ENCODE measurements around the gene TNFAIP1.

Gene TNFAIP1

DNA sequence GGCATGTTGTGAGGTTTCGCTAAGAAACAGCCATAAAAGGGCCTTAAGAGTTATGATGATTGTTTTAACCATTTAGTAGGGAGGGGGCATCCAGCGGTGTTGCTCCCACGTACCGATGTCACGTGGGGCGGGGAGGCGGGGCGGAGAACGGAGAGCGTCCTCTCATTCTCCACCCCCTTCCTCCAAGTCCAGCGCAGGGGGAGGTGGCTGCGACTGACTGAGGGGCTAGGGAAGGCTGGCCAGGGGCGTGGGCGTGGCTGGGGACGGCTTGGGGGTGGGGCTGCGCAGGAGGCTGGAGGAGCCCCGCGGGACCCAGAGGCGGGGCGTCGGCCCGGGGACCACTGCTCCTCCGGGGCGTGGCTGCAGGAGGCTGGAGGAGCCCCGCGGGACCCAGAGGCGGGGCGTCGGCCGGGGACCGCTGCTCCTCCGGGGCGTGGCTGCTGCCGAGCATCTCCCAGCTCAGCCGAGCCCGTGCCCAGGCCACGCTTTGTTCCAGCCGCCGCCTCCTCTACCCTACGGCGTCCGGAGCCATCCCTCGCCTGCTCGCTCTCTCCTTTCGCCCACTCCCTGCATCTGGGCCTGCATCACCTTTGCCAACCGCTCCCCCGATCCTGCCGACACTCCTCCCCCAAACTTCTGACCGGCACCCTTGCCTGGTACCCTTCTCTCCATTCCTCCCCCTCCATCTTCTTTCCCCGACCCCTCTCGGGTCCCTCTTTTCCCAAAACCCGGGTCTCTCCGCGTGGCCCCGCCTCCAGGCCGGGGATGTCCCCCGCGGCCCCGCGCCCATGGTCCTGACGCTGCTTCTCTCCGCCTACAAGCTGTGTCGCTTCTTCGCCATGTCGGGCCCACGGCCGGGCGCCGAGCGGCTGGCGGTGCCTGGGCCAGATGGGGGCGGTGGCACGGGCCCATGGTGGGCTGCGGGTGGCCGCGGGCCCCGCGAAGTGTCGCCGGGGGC is 36.0 kb downstream of the TNFAIP1 start, which contains the start of gene SARM1:
Gene SARM1, plus strand, starts transcription at position 450 of the 958 bp plus-strand sequence. Its CDS starts 339 bp downstream, at position 789.
- peak; percentile 60 for DNase-seq (ENCODE audit: low read depth)

DNA sequence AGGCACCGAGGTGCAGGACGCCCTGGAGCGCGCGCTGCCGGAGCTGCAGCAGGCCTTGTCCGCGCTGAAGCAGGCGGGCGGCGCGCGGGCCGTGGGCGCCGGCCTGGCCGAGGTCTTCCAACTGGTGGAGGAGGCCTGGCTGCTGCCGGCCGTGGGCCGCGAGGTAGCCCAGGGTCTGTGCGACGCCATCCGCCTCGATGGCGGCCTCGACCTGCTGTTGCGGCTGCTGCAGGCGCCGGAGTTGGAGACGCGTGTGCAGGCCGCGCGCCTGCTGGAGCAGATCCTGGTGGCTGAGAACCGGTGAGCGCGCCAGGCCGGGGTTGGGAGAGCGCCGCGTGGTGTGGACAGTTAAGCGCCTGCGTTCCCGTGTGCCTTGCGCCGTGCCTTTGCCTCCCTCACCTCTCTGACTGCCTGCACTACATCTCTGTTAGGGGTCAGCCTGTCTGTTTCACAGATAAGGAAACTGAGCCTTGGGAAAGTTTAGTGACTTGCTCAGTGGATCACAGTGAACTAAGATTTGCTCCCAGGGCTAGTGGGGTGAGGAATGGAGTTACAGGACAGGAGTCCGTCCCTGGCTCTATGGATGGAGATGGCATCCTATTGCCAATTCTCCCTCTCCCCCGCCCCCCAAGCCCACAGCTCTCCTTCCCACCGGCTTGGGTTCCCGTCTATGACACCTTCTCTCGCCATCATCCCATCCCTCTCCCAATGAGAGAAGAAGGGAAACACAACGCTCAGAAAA is 36.8 kb downstream of the TNFAIP1 start:
- DNase-seq (ENCODE audit: low read depth) = no peak

DNA sequence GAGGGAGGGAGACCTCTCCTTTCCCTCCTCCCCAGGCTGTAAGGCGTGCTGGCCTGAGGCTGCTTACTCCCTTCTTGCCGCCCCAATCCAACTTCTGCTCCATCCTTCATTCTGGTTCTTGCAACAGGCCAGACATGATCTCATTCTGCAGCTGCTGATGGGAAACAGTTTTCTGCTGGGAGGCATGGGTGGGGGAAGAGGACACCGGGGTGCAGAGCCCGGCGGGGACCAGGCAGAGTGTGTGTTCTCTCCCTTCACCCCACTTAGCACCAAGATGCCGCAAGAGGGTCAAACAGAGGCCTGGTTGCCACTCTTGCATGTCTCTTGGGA is 37.3 kb downstream of the TNFAIP1 start:
- no peak for DNase-seq (ENCODE audit: low read depth)

DNA sequence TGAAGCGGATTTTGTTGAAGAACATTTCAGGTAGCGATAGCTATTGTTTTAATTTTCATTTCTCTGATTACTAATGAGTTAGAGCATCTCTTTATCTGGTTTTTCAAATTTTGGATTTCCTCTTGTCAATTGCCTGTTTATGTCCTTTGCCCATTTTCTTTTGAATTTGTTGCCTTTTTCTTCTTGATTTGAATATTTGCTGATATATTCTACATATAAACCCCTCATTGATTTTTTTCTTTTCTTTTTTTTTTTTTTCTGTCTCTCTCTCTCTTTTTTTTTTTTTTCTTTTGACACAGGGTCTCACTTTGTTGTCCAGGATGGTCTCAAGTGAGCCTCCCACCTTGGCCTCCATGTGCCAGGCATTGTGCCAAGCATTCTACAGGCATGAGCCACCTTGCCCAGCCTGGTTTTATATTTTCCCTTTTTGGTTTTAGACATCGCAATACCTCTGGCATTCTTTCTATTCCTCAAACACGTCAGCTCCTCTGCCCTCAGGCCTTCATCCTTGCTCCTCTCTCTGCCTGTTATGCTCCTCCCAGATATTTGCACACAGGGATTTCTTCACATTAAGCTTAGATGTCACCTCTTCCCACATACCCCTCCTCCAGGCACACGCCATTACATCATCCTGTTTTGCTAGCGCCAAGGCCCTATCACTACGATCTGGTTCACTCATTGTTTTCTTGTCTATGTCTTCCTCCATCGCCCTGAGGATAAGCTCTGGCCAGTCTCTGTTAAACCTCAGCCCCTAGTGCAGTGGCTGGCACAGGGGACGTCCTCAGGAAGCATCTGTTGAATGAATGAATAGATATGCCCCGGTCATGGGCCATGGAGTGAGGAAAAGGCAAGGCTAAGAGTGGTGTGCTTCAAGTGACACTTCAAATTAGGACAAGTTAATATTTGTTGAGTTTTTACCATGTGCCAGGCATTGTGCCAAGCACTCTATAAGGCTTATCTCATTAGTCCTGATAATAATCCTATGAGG is 44.5 kb downstream of the TNFAIP1 start:
- no peak for DNase-seq (ENCODE audit: low read depth)

DNA sequence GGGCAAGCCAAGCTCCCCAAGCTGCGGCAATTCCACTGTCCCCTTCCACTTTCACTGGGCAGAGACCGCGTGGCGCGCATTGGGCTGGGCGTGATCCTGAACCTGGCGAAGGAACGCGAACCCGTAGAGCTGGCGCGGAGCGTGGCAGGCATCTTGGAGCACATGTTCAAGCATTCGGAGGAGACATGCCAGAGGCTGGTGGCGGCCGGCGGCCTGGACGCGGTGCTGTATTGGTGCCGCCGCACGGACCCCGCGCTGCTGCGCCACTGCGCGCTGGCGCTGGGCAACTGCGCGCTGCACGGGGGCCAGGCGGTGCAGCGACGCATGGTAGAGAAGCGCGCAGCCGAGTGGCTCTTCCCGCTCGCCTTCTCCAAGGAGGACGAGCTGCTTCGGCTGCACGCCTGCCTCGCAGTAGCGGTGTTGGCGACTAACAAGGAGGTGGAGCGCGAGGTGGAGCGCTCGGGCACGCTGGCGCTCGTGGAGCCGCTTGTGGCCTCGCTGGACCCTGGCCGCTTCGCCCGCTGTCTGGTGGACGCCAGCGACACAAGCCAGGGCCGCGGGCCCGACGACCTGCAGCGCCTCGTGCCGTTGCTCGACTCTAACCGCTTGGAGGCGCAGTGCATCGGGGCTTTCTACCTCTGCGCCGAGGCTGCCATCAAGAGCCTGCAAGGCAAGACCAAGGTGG is 45.7 kb downstream of the TNFAIP1 start:
- no peak for DNase-seq (ENCODE audit: low read depth)

DNA sequence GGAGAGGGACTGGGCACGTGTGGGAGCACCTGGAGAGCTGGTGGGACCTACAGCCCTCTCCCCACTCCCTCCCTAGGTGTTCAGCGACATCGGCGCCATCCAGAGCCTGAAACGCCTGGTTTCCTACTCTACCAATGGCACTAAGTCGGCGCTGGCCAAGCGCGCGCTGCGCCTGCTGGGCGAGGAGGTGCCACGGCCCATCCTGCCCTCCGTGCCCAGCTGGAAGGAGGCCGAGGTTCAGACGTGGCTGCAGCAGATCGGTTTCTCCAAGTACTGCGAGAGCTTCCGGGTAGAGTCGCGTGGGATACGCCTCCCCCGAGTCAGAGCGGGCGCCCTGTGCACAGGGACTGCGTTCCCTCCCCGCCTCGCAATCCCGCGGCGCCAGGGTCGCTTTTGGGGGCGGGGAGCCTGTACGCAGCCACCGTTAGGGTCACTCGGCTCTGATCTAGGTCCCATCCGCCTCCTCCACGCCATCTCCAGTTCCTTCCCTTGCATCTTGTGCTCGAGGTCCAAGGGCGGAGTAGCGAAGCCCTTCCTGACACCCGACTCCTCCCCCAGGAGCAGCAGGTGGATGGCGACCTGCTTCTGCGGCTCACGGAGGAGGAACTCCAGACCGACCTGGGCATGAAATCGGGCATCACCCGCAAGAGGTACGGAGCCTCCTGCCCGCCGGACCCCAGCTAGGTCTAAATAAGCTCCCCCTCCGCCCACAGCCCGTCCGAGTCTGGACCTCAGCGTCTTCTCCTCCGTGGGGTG is 48.9 kb downstream of the TNFAIP1 start:
- peak; percentile 30 for DNase-seq (ENCODE audit: low read depth)

DNA sequence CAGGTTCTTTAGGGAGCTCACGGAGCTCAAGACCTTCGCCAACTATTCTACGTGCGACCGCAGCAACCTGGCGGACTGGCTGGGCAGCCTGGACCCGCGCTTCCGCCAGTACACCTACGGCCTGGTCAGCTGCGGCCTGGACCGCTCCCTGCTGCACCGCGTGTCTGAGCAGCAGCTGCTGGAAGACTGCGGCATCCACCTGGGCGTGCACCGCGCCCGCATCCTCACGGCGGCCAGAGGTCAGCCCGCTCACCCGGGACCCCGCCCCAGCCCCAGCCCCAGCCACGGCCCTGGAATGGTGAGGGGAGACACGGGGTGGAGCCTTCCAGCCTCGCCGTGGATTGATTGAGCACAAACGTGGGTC is 49.5 kb downstream of the TNFAIP1 start:
- no peak for DNase-seq (ENCODE audit: low read depth)

DNA sequence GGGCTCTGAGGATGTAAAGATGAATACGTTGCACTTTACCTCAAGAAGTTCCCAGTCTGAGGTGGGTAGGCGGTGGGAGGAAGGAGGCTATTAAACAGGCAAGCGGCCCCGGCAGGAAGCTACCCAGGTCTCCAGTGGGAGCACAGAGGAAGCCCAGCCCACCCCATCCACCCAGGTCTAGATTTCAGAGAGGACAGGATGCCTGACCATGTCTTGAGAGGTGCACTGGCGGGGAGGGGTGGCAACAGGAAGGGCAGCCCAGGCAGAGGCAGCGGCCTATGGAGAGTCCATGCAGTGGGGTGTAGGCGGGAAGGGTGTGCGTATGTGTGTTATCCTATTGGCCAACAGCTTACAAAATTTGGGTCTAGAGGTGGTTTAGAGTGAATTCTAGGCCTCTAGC is 49.8 kb downstream of the TNFAIP1 start:
- no peak for DNase-seq (ENCODE audit: low read depth)

DNA sequence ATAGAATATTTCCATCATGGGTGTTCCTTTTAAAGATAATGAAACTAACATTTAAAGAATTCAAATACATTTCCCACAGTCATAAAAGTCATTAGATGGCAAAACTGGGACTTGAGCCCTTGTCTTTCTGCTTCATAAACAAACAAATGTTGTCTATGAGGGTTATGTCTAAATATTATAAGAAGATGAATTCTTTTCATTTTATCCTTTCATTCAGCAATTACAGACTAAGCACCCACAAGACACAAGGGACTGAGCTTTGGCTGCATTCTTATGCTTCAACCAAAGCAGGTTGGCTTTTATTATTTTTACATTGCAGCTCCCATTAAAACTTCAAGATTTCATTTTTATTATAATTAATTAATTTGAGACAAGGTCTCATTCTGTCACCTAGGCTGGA is 50.8 kb downstream of the TNFAIP1 start:
- DNase-seq (ENCODE audit: low read depth) = no peak

DNA sequence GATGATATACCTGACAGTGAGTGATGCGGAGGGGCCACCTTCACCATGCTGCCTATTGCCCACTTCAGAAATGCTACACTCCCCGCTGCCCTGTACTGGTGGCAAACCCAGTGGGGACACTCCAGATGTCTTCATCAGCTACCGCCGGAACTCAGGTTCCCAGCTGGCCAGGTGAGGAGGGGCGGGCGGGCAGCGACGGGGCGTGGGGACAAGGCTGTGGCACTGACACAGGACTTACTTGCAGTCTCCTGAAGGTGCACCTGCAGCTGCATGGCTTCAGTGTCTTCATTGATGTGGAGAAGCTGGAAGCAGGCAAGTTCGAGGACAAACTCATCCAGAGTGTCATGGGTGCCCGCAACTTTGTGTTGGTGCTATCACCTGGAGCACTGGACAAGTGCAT is 52.5 kb downstream of the TNFAIP1 start:
- no peak for DNase-seq (ENCODE audit: low read depth)

DNA sequence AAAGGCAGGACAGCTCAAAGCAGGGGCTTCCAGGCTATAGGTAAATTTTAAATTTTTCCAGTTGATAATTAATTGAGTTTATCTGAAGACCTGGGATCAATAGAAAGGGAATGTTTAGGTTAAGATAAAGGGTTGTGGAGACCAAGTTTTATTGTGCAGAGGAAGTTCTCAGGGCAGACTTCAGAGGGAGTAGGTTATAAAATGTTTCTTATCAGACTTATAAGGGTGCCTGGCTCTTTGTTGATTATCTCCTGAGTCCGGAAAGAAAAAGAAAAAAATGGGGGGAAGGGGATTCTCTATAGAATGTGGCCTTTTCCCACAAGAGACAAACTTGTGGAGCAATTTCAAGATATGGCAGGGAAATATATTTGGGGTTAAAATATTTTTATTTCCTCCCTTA is 54.6 kb downstream of the TNFAIP1 start:
- DNase-seq (ENCODE audit: low read depth) = no peak

DNA sequence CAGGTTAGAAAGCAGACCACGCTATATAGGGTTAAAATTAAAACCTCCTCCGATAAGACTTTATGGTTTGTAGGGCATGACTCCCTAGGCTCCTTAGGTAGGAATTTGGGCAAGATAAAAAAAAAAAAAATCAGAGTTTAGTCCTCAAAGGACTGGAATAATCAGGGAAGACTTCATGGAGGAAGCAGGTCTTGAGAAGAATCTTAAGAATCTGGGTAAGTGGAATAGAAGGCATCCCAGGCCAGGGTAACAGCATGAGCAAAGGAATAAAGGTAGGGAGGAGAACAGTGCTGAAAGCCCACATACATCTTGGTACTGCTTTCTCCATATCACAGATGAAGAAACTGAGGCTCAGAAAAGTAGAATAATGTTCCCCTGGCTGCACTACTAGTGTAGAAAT is 55.0 kb downstream of the TNFAIP1 start:
- no peak for DNase-seq (ENCODE audit: low read depth)

DNA sequence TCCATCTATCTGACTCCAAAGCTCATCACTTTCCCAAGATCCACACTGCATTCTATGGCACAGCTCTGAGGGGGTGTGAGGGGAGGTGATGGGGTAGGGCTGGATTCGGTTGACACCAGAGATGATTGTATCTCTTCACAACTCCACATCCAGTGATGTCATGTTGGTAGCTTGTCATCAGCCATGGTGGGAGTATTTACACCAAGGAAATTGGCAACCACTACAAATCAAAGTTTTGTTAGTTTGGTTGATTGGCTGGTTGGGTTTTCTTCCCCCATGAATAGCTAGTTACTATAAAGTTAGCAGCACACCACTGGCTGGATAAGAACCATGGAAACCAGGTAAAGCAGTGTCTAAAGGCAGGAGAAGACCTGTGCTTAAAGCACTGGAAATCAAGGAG is 55.4 kb downstream of the TNFAIP1 start:
- DNase-seq (ENCODE audit: low read depth) = no peak

DNA sequence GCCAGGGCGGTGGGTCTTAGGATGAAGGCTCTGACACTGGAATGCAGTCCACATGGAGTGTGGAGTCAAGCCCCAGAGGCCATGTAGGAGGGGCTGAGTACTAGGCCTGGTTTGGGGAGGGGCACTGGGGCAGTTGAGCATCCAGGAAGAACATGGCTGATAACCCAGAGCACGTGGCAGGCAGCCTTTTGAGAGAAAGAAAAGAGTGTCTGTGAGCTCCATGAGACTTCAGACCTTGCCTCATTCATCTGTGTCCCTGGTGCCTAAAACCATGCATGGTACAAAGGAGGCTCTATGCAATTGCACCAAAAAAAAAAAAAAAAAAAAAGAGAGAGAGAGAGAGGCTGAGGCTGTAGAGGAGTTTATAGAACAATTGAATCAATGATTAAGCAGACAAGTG is 55.8 kb downstream of the TNFAIP1 start:
- no peak for DNase-seq (ENCODE audit: low read depth)

DNA sequence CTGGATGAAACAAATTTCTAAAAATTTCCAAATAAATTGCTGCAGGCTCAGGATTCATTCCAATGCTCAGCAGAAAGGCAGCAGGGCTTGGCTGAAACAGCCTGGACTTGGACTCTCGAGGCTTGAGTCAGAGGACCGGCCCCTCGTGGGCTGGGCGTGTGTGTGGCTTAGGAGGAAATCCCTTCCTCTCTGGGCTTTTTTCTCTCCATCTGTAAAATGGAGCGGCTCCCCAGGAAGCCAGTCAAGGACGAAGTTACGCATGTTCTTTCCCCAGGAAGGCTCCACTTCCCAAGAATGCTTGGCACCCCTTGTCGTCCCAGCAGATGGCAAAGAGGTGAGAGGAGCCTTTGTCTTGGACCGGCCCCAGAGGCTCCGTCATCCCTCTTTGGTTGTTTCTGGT is 56.9 kb downstream of the TNFAIP1 start:
- DNase-seq (ENCODE audit: low read depth) = no peak

DNA sequence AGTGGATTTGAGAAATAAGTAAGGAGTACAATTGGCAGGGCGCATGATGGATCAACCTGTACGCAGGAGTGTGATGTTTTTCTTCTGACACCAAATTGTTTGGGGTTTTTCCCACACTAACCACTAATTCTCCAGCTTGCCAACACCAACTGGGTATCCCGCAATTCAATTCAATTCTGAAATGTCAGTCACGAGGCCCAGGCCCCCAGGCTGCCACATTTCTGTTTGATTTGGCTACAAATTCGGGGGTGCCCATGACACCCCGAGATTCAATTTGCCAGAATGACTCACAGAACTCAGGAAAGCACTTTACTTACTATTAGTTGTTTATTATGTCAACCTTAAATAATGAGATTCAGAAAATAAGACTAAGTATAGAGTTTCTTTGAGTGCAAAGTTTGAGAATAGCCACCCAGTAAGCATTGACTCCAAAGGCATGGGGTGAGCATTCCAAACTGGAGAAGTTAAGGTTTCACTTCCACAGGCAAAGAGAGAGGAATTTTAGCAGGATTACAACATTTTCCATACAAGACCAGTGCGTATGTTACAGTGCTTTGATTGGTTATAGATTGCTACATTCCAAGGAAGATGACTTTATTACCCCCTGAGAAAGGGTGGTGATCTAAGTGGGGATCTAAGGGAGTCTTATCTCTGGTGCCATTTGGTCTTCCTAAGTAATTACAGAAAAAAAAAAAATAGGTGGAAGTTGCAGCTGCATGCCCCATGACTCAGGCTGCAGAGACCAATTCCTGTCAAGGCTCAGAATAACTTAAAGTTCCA is 59.0 kb downstream of the TNFAIP1 start:
- DNase-seq (ENCODE audit: low read depth) = no peak

DNA sequence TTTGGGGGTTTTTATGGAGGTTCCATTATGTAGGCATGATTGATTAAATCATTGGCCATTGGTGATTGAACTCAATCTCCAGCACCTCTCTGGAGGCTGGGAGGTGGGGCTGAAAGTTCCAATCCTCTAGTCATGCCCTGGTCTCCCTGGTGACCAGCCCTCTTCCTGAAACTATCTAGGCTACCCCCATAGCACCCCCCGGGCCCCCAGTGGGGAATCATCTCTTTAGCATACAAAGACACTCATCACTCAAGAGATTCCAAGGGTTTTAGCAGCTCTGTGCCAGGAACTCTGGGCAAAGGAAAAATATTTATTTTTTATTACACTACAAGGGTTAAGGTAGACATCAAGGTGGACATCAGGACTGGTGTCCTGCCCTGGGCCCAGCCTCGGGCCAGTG is 59.9 kb downstream of the TNFAIP1 start:
- no peak for DNase-seq (ENCODE audit: low read depth)

DNA sequence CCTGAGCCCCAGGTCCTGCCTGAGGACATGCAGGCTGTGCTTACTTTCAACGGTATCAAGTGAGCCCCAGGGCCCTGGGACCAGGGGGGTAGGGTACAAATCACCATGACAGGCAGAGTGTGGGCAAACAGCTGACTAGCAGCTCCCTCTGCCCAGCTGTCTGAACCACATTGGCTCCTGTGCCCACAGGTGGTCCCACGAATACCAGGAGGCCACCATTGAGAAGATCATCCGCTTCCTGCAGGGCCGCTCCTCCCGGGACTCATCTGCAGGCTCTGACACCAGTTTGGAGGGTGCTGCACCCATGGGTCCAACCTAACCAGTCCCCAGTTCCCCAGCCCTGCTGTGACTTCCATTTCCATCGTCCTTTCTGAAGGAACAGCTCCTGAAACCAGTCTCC is 60.4 kb downstream of the TNFAIP1 start:
- DNase-seq (ENCODE audit: low read depth) = no peak
